H7 (cell line): Measurements from ENCODE around the gene PLEK2. TPM values are rescaled to one million over a fixed set of nuclear protein-coding genes. Genes with fewer than 3 reads are reported as not detected.
"Not testable (repeated sequence)": the region's sequence is repeated elsewhere in the genome, so short reads cannot be mapped to it uniquely, and the experiment has no call there.

ENCODE experiments used
- DNase-seq: peaks from one replicate; pipeline ENCODE4 v3.0.0; 2012
- H3K27me3 ChIP-seq: 2 replicates; pipeline ENCODE4 v1.6.0; 2011; ENCODE audit warnings: mild to moderate bottlenecking, low read length; ENCODE audit not compliant: control insufficient read depth, insufficient read depth
- H3K36me3 ChIP-seq: replicated peaks from 2 replicates; pipeline ENCODE4 v1.5.1; 2011; ENCODE audit warnings: low read length; ENCODE audit not compliant: control insufficient read depth, insufficient read depth
- H3K4me3 ChIP-seq: 2 replicates; pipeline ENCODE4 v1.5.1; 2011; ENCODE audit warnings: low read depth, mild to moderate bottlenecking, control low read depth, low read length, moderate library complexity; ENCODE audit not compliant: insufficient read depth
- total RNA-seq: library from RNA; depleted of rRNA; stranded (reverse); fragments of >200 nt; shearing (Covaris generic); gene quantifications from 2 replicates; pipeline ENCODE4 v1.2.3, GENCODE V29; 2014

PLEK2 gene
- total RNA-seq, 1 experiment from 2014 or later, result not detected

DNA sequence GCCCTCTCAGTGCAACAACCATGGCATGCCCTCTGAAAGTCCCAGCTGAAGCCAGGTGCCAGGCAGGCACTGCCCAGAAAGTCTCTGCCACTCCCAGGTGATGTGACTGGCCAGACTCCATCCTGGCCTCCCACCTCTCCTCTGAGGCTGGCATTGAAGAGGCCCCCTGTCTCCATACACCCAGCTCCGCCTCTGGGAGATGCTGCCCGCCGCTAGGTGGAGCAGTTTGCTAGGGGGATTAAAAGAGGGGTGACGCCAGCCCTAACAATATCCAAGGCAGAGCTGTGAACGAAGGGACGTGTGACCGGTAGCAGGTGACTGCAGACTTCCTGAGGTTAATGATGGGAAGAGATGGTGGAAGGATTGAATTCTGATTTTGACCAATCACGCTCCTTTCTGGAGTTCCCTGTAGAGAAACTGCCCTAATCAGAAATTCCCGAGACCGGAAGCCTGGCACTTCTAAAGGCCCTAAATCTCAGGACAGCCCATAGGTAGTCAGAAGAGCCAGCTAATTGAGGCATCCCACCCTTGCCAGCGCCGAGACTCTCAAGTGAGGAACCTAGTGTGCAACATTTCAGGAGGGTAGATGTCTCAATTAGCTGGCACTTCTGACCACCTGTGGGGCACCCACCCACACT is 8.3 kb upstream of the PLEK2 start:
- H3K27me3 ChIP-seq, result no peaks in the 10 kb centered on the region
- peak; percentile 74 for DNase-seq
- H3K4me3 ChIP-seq, result no peak overlapping the region
- no peaks in the 10 kb centered on the region for H3K36me3 ChIP-seq

GRCh38 chr14:67418401-67419191 is 6.6 kb upstream of the PLEK2 start:
- Histone ChIP-seq H3K27me3 (no peaks in the 10 kb centered on the region), H3K4me3 (no peak overlapping the region), H3K36me3 (no peaks in the 10 kb centered on the region)
- DNase-seq, result no peak

GRCh38 chr14:67417633-67418032 is 5.7 kb upstream of the PLEK2 start:
- H3K27me3 ChIP-seq, result peaks cover 1% of the 10 kb centered on the region; the same call in 1 of the 2 replicates
- DNase-seq, result no peak
- no peak overlapping the region for H3K4me3 ChIP-seq
- no peaks in the 10 kb centered on the region for H3K36me3 ChIP-seq

GRCh38 chr14:67416810-67417209 is 4.8 kb upstream of the PLEK2 start:
- H3K4me3 ChIP-seq, result no peak overlapping the region
- no peak for DNase-seq

DNA sequence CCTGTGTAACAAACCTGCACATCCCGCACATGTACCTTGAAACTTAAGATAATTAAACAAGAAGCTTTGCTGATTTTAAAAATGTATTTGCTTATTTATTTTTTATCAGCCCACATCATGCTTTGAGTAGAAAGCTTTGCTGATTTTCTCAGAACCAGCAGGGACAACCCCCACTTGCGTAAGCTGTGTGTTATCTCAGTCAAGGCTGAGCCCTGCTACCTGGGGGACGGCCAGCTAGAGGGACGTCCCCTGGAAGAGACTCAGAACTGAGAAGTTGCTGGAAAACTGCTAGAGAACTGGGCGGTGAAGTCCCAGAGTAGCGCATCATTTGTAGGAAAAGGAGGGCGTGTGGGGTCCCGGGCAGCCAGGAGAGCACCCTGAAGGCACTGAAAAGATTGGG is 4.1 kb upstream of the PLEK2 start:
- peaks cover 13% of the 10 kb centered on the region; the same call in 1 of the 2 replicates for H3K27me3 ChIP-seq
- H3K4me3 ChIP-seq, result no peak overlapping the region
- H3K36me3 ChIP-seq, result no peaks in the 10 kb centered on the region
- DNase-seq, result no peak

More at GRCh38 chr14:67416810-67417209, 4.8 kb upstream of the PLEK2 start:
- Histone ChIP-seq H3K36me3 (no peaks in the 10 kb centered on the region), H3K27me3 (peaks cover 8% of the 10 kb centered on the region; the same call in 1 of the 2 replicates)

- H3K4me3 ChIP-seq, DNase-seq, H3K36me3 ChIP-seq: not testable (repeated sequence)
- H3K27me3 ChIP-seq, result peaks cover 13% of the 10 kb centered on the region; the same call in 1 of the 2 replicates
These were observed 3.6 kb upstream of the PLEK2 start for GRCh38 chr14:67415610-67416009.

GRCh38 chr14:67413806-67414769 is 2.1 kb upstream of the PLEK2 start:
- Histone ChIP-seq H3K4me3 (no peak overlapping the region), H3K27me3 (peaks cover 13% of the 10 kb centered on the region; the same call in 1 of the 2 replicates), H3K36me3 (no peaks in the 10 kb centered on the region)
- DNase-seq, result no peak

- Histone ChIP-seq H3K4me3 (no peak overlapping the region; the same call in 1 of the 2 replicates), H3K27me3 (peaks cover 13% of the 10 kb centered on the region; the same call in 1 of the 2 replicates), H3K36me3 (no peaks in the 10 kb centered on the region)
- no peak for DNase-seq
These were observed 595 bp downstream of the PLEK2 start for GRCh38 chr14:67411370-67411769.

GRCh38 chr14:67410313-67410712 is 1.7 kb downstream of the PLEK2 start:
- H3K36me3 ChIP-seq, result no peaks in the 10 kb centered on the region
- peaks cover 13% of the 10 kb centered on the region; the same call in 1 of the 2 replicates for H3K27me3 ChIP-seq
- DNase-seq, result no peak
- H3K4me3 ChIP-seq, result no peak overlapping the region

- Histone ChIP-seq H3K27me3 (peaks cover 13% of the 10 kb centered on the region; the same call in 1 of the 2 replicates), H3K36me3 (no peaks in the 10 kb centered on the region), H3K4me3 (no peak overlapping the region)
- no peak for DNase-seq
These were observed 2.5 kb downstream of the PLEK2 start for GRCh38 chr14:67409461-67409860.

DNA sequence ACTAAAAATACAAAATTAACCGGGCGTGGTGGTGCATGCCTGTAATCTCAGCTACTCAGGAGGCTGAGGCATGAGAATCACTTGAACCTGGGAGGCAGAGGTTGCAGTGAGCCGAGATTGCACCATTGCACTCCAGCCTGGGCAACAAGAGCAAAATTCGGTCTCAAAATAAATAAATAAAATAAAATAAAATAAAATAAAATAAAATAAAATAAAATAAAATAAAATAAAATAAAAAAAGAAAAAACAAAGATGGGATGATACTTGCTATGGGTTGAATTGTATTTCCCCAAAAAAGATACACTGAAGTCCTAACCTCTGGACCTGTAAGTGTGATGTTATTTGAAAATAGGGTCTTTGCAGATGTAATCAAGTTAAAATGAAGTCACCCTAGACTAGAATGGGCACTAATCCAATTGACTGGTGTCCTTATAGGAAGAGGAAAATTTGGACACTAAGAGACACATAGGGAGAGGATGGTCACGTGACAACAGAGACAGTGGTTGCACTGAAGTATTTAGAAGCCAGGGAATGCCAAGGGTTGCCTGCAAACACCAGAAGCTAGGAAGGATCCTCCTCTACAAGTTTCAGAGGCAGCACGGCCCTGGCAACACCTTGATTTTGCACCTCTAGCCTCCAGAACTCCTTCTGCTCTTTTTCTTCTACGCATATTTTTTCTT is 3.7 kb downstream of the PLEK2 start:
- H3K4me3 ChIP-seq, DNase-seq, H3K36me3 ChIP-seq: not testable (repeated sequence)
- peaks cover 13% of the 10 kb centered on the region; the same call in 1 of the 2 replicates for H3K27me3 ChIP-seq

DNA sequence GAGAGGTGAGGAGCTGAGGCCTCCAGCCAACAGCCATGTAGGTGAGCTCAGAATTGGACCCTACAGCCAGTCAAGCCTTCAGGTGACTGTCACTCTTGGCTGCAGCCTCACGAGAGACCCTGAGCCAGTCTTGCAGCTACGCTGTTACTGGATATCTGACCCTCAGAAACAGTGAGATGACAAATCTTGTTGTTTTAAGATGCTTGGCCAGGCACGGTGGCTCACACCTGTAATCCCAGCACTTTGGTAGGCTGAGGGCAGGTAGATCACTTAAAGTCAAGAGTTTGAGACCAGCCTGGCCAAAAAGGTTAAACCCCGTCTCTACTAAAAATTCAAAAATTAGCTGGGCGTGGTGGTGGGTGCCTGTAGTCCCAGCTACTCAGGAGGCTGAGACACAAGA is 6.2 kb downstream of the PLEK2 start:
- Histone ChIP-seq H3K36me3 (no peaks in the 10 kb centered on the region), H3K4me3 (no peak overlapping the region), H3K27me3 (no peaks in the 10 kb centered on the region; the same call in 1 of the 2 replicates)
- no peak for DNase-seq

DNA sequence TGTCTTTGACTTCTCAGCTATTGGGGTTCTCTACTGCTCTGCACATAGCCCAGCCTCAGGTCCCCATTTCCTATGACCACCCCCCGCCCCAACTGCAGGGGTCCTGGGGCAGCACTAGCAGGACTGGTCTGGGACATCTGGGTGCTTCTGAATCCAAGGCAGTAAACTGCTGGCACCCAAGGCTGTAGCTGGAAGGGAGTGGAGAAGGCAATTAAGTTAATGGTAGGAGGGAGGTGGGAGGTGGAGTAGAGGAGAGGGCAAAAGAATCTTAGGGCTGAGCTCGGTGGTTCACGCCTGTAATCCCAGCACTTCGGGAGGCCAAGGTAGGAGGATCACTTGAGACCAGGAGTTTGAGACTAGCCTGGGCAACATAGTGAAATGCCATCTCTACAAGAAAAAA is 11.5 kb downstream of the PLEK2 start:
- Histone ChIP-seq H3K36me3 (no peaks in the 10 kb centered on the region), H3K4me3 (no peak overlapping the region), H3K27me3 (no peaks in the 10 kb centered on the region)
- DNase-seq, result no peak

- no peak for DNase-seq
- Histone ChIP-seq H3K36me3 (no peaks in the 10 kb centered on the region), H3K27me3 (no peaks in the 10 kb centered on the region), H3K4me3 (no peak overlapping the region)
These were observed 14.4 kb downstream of the PLEK2 start for GRCh38 chr14:67397536-67397935.
